Upper lobe of left lung (tissue), 6 donors: Measurements from ENCODE around the gene IGFBP7. TPM values are rescaled to one million over a fixed set of nuclear protein-coding genes. Genes with fewer than 3 reads are reported as not detected.

Experiments used
- ATAC-seq, 2 donors: fragments of 200-7000 bp; cut with Tn5 transposase; one replicate each; pipeline ENCODE4 v1.9.1; 2022; ENCODE audit warnings: mild to moderate bottlenecking in 2 of 2, moderate library complexity in 2 of 2; ENCODE audit not compliant: low FRiP score in 2 of 2
- DNase-seq, 2 donors: peaks; one replicate each; pipeline ENCODE4 v3.0.0-alpha.2; 2019 to 2020
- H3K27ac ChIP-seq, 4 donors: fragments of 200-600 bp; sonication (generic); one replicate each; pipeline ENCODE4 v1.5.1; 2016 to 2019
- H3K27me3 ChIP-seq, 4 donors: fragments of 200-600 bp; sonication (generic); one replicate each; pipeline ENCODE4 v1.5.1; 2017 to 2019
- H3K36me3 ChIP-seq, 4 donors: fragments of 200-600 bp; sonication (generic); one replicate each; pipeline ENCODE4 v1.5.1; 2016 to 2019
- H3K4me1 ChIP-seq, 4 donors: fragments of 200-600 bp; sonication (generic); one replicate each; pipeline ENCODE4 v1.5.1; 2018 to 2019
- H3K4me3 ChIP-seq, 4 donors: fragments of 200-600 bp; sonication (generic); one replicate each; pipeline ENCODE4 v1.5.1; 2017 to 2019; ENCODE audit warnings: mild to moderate bottlenecking in 2 of 4, moderate library complexity in 1 of 4
- H3K9me3 ChIP-seq, 4 donors: fragments of 200-600 bp; sonication (generic); one replicate each; pipeline ENCODE4 v1.5.1; 2018 to 2019
- EP300 ChIP-seq, 4 donors: sonication (generic); formaldehyde crosslinking; IDR thresholded peaks; one replicate each; pipeline ENCODE4 v1.5.1; 2017; ENCODE audit warnings: antibody characterized with exemption in 4 of 4, control low read depth in 2 of 4
- POLR2A ChIP-seq, 4 donors: fragments of 450-650 bp; IDR thresholded peaks; one replicate each; pipeline ENCODE4 v1.5.1; 2016 to 2017; ENCODE audit warnings: antibody characterized with exemption in 4 of 4, mild to moderate bottlenecking in 2 of 4
- POLR2AphosphoS5 ChIP-seq, 2 donors: sonication (generic); formaldehyde crosslinking; IDR thresholded peaks; one replicate each; pipeline ENCODE4 v1.5.1; 2017; ENCODE audit warnings: antibody characterized with exemption in 2 of 2
- WGBS, 2 donors: methylation state at CpG; one replicate each; pipeline ENCODE4 v1.1.5; 2017 to 2018; 5-methylcytosine and 5-hydroxymethylcytosine counted together
- small RNA-seq, 4 donors: library from RNA; depleted of rRNA; stranded (forward); fragments of <200 nt; gene quantifications; one replicate each; pipeline ENCODE3, GENCODE V24; 2016
- total RNA-seq, 6 donors: library from RNA; depleted of rRNA in 4 of 6; stranded (reverse); fragments of >200 nt in 4 of 6; gene quantifications; one replicate each; pipeline versions ENCODE4 v1.1.0 to v1.2.1, GENCODE V29; 2016 to 2021
- TF ChIP-seq, protein P1 (sequence below), 6 experiments: fragments of 450-650 bp in 4 of 6; fragments of 200-600 bp in 2 of 6; sonication (generic) in 2 of 6; IDR thresholded peaks; one replicate each; pipeline ENCODE4 v1.5.1; 2016 to 2019; ENCODE audit warnings: antibody characterized with exemption in 6 of 6
- donor health status: DM: no; HTN: no; CAD: no; lungs with moderate emphysema.
- donor health status: DM: no; HTN: yes; CAD: no; lungs with severe emphysema.

Gene IGFBP7
- total RNA-seq, 6 donors from 2014 or later: 105 to 705 (median 359) TPM

DNA sequence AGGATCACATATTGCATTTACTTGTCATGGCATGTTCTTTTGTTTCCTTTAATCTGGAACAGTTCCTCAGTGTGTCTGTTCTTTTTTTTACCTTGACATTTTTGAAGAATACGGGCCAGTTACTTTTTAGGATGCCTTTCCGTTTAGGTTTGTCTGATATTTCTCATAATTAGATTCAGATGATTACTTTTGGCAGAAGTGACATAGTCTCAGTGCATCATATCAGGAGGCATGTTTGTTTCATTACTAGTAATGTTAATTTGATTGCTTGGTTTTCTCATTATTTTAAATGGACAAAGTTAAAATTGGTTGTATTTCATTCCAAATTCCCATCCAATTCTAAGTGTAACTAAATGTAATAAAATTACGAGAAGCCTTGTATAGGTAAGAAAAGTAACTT is 123.2 kb downstream of the IGFBP7 start:
- 95% methylated on average over 3 of the region's 3 CpGs for WGBS, 2 donors
- no peaks in the 10 kb centered on the region for H3K27me3 ChIP-seq
- H3K27ac ChIP-seq: no peak overlapping the region
- peaks cover 18 to 63% (median 36%) of the 10 kb centered on the region in 4 donors for H3K36me3 ChIP-seq
- no peaks in the 10 kb centered on the region for H3K9me3 ChIP-seq
- H3K4me1 ChIP-seq: peaks cover 5 to 17% (median 12%) of the 10 kb centered on the region in 4 donors
- no peak for TF ChIP-seq POLR2AphosphoS5 (IDR thresholded peaks at IDR 0.05)
- H3K4me3 ChIP-seq: no peak overlapping the region
- ATAC-seq: no peak
- no peak for DNase-seq

DNA sequence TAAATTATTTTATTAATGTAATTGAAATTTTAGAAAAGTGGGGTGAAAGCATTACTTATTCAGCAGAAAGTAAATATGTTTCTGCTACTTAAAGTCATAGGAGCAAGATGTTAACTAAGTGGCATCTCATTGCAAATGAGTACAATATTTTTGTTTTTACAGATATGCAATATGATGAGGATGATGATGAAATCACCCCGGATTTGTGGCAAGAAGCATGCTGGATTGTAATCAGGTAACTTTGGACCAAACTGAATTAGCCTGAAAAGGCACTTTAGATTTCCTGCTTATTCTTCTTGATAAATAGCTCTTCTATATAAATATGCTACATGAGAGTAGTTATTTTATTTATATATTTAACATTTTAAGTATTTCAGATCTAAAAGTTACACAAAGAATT is 124.0 kb downstream of the IGFBP7 start:
- no peak for ATAC-seq
- TF ChIP-seq EP300 (IDR thresholded peaks at IDR 0.05) (no peak), POLR2AphosphoS5 (IDR thresholded peaks at IDR 0.05) (no peak), POLR2A (IDR thresholded peaks at IDR 0.05) (no peak)
- TF ChIP-seq, protein P1, sequence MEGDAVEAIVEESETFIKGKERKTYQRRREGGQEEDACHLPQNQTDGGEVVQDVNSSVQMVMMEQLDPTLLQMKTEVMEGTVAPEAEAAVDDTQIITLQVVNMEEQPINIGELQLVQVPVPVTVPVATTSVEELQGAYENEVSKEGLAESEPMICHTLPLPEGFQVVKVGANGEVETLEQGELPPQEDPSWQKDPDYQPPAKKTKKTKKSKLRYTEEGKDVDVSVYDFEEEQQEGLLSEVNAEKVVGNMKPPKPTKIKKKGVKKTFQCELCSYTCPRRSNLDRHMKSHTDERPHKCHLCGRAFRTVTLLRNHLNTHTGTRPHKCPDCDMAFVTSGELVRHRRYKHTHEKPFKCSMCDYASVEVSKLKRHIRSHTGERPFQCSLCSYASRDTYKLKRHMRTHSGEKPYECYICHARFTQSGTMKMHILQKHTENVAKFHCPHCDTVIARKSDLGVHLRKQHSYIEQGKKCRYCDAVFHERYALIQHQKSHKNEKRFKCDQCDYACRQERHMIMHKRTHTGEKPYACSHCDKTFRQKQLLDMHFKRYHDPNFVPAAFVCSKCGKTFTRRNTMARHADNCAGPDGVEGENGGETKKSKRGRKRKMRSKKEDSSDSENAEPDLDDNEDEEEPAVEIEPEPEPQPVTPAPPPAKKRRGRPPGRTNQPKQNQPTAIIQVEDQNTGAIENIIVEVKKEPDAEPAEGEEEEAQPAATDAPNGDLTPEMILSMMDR (IDR thresholded peaks at IDR 0.05): no peak
- no peak for DNase-seq
- H3K36me3 ChIP-seq: peaks cover 11 to 56% (median 31%) of the 10 kb centered on the region in 4 donors
- WGBS, 2 donors: 75 to 89% methylated on average over 1 of the region's 1 CpG
- H3K27ac ChIP-seq: no peak overlapping the region
- H3K9me3 ChIP-seq: no peaks in the 10 kb centered on the region
- no peak overlapping the region for H3K4me3 ChIP-seq
- H3K27me3 ChIP-seq: no peaks in the 10 kb centered on the region
- peaks cover 11 to 24% (median 20%) of the 10 kb centered on the region in 4 donors for H3K4me1 ChIP-seq

DNA sequence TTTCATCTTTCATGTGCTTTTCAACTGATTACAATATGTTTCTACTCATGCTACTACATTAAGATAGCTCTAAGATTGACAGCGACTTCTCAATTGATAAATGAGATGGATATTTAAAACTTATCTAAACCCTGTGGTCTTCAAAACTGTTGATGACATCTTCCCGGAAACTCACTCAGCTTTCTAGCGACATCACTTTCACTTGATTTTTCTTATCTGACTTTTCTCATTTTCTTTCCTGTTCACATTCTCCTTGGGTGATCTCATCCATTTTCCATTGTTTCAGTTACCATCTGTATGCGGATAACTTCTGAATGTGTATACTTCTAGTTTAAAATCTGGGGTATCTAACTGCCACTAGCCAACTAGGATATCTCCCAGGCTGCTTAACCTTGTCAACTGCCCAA is 128.4 kb downstream of the IGFBP7 start:
- Histone ChIP-seq H3K27ac (peak overlapping the region in 2 of 4 donors; percentile 1 to 35), H3K4me3 (no peak overlapping the region), H3K27me3 (no peaks in the 10 kb centered on the region), H3K36me3 (peaks cover under 1 to 17% (median 10%) of the 10 kb centered on the region in 4 donors), H3K4me1 (peaks cover 27 to 48% (median 39%) of the 10 kb centered on the region in 4 donors), H3K9me3 (no peaks in the 10 kb centered on the region)
- 55 to 60% methylated on average over 4 of the region's 4 CpGs for WGBS, 2 donors
- ATAC-seq: no peak
- no peak for DNase-seq
- TF ChIP-seq EP300 (IDR thresholded peaks at IDR 0.05): no peak
- no peak for TF ChIP-seq POLR2A (IDR thresholded peaks at IDR 0.05)
- no peak for TF ChIP-seq POLR2AphosphoS5 (IDR thresholded peaks at IDR 0.05)
- TF ChIP-seq, protein P1 (IDR thresholded peaks at IDR 0.05): no peak

Small RNA genes within 50 kb of the gene (small RNA-seq; reads per million reads assigned to genes)
- 0 reads per million in 4 donors for gene RNU6-998P

Other genes with a start within 250 kb of the IGFBP7 start
- 10 to 100 TPM; 18.3 to 40.2 (median 31.8) TPM for gene REST, start 202.5 kb downstream of the IGFBP7 start, total RNA-seq
- gene NOA1, start 132.8 kb downstream of the IGFBP7 start, total RNA-seq: 10 to 100 TPM; 15.2 to 27.2 (median 22.8) TPM
- gene POLR2B, start 131.5 kb downstream of the IGFBP7 start, total RNA-seq: 100 to 1,000 TPM in 2 of 6 donors, 10 to 100 TPM in 4; 50.7 to 138 (median 69.4) TPM